Measurements from ENCODE around the gene DOCK9. TPM values are rescaled to one million over a fixed set of nuclear protein-coding genes. Genes with fewer than 3 reads are reported as not detected.

DOCK9 gene
- total RNA-seq, 4 donors from 2014 or later = 127 to 191 (median 154) TPM

GRCh38 chr13:98782654-98783053 lies 195.2 kb downstream of the DOCK9 start:
- Histone ChIP-seq H3K9me3 (no peaks in the 10 kb centered on the region), H3K36me3 (no peaks in the 10 kb centered on the region), H3K4me1 (no peaks in the 10 kb centered on the region), H3K4me3 (no peak overlapping the region), H3K27me3 (peaks cover 0 to 2% (median 0%) of the 10 kb centered on the region in 4 donors), H3K27ac (replicated peaks in 1 of 4) (no peak overlapping the region)
- no peak for TF ChIP-seq POLR2A (IDR thresholded peaks at IDR 0.05; ENCODE audit: low read depth)
- intact Hi-C loops (cut with DNase I) = no loop called here
- DNase-seq (ENCODE audit: extremely low spot score) = no peak
- WGBS = 89% methylated on average over 5 of the region's 5 CpGs

DNA sequence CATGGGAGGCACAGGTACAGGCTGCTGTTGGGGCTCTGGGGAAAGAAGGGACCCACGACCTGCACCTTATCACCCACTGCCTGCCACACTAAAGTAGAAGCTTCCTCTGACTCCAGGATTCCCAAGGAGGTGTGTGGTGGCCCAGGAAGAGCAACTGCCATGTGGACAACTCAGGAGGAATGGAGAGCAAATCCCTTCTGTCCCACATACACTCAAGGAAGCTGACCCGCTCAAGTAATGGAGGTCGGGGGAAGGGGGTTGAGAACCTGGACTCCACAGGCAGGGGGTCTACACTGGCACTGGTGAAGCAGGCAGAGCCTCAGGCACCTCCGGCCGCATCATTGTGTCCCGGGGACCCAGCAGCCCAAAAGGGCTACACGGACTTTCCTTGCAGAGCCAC lies 196.0 kb downstream of the DOCK9 start:
- 89% methylated on average over 6 of the region's 7 CpGs for WGBS
- TF ChIP-seq POLR2A (IDR thresholded peaks at IDR 0.05; ENCODE audit: low read depth) (no peak), POLR2AphosphoS5 (IDR thresholded peaks at IDR 0.05) (no peak), EP300 (IDR thresholded peaks at IDR 0.05) (no peak)
- TF ChIP-seq, protein P1, sequence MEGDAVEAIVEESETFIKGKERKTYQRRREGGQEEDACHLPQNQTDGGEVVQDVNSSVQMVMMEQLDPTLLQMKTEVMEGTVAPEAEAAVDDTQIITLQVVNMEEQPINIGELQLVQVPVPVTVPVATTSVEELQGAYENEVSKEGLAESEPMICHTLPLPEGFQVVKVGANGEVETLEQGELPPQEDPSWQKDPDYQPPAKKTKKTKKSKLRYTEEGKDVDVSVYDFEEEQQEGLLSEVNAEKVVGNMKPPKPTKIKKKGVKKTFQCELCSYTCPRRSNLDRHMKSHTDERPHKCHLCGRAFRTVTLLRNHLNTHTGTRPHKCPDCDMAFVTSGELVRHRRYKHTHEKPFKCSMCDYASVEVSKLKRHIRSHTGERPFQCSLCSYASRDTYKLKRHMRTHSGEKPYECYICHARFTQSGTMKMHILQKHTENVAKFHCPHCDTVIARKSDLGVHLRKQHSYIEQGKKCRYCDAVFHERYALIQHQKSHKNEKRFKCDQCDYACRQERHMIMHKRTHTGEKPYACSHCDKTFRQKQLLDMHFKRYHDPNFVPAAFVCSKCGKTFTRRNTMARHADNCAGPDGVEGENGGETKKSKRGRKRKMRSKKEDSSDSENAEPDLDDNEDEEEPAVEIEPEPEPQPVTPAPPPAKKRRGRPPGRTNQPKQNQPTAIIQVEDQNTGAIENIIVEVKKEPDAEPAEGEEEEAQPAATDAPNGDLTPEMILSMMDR (IDR thresholded peaks at IDR 0.05) = no peak
- intact Hi-C loops (cut with DNase I) = no loop called here
- Histone ChIP-seq H3K27ac (replicated peaks in 1 of 4) (no peak overlapping the region), H3K4me1 (no peaks in the 10 kb centered on the region), H3K27me3 (no peaks in the 10 kb centered on the region), H3K36me3 (no peaks in the 10 kb centered on the region), H3K4me3 (no peak overlapping the region), H3K9me3 (no peaks in the 10 kb centered on the region)
- no peak for DNase-seq (ENCODE audit: extremely low spot score)

GRCh38 chr13:98781470-98781869 lies 196.4 kb downstream of the DOCK9 start:
- H3K27ac ChIP-seq (replicated peaks in 1 of 4) = no peak overlapping the region
- no peaks in the 10 kb centered on the region for H3K27me3 ChIP-seq
- 74% methylated on average over 11 of the region's 11 CpGs for WGBS
- no peaks in the 10 kb centered on the region for H3K36me3 ChIP-seq
- no peaks in the 10 kb centered on the region for H3K9me3 ChIP-seq
- no peak for DNase-seq (ENCODE audit: extremely low spot score)
- intact Hi-C loops (cut with DNase I) = no loop called here
- no peaks in the 10 kb centered on the region for H3K4me1 ChIP-seq
- H3K4me3 ChIP-seq = no peak overlapping the region
- TF ChIP-seq POLR2A (IDR thresholded peaks at IDR 0.05; ENCODE audit: low read depth) = no peak
- TF ChIP-seq EP300 (IDR thresholded peaks at IDR 0.05) = no peak
- TF ChIP-seq, protein P1 (IDR thresholded peaks at IDR 0.05) = no peak
- TF ChIP-seq POLR2AphosphoS5 (IDR thresholded peaks at IDR 0.05) = no peak

DNA sequence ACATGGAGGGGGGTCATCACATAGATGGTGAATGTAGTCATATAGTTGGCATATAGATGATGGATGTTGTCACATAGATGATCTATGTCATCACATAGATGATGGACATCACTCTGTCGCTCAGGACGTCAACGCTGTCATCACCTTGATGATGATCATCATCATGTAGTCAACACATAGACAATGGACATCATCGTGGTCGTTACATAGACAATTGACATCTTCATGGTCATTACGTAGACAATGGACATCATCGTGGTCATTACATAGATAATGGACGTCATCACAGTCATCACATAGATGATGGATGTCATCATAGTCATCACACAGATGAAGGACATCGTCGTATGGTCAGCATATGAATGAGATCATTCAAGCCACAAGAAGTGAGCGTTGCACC lies 196.8 kb downstream of the DOCK9 start:
- Histone ChIP-seq H3K27me3 (no peaks in the 10 kb centered on the region), H3K4me3 (no peak overlapping the region), H3K4me1 (no peaks in the 10 kb centered on the region), H3K36me3 (no peaks in the 10 kb centered on the region), H3K9me3 (no peaks in the 10 kb centered on the region), H3K27ac (replicated peaks in 1 of 4) (no peak overlapping the region)
- WGBS = 68% methylated on average over 11 of the region's 11 CpGs
- intact Hi-C loops (cut with DNase I) = no loop called here
- TF ChIP-seq EP300 (IDR thresholded peaks at IDR 0.05) (no peak), POLR2AphosphoS5 (IDR thresholded peaks at IDR 0.05) (no peak), POLR2A (IDR thresholded peaks at IDR 0.05; ENCODE audit: low read depth) (no peak)
- TF ChIP-seq, protein P1 (IDR thresholded peaks at IDR 0.05) = no peak
- no peak for DNase-seq (ENCODE audit: extremely low spot score)

- TF ChIP-seq POLR2A (IDR thresholded peaks at IDR 0.05; ENCODE audit: low read depth) (no peak), EP300 (IDR thresholded peaks at IDR 0.05) (no peak), POLR2AphosphoS5 (IDR thresholded peaks at IDR 0.05) (no peak)
- TF ChIP-seq, protein P1 (IDR thresholded peaks at IDR 0.05) = no peak
- Histone ChIP-seq H3K4me3 (no peak overlapping the region), H3K36me3 (no peaks in the 10 kb centered on the region), H3K27me3 (no peaks in the 10 kb centered on the region), H3K4me1 (no peaks in the 10 kb centered on the region), H3K27ac (replicated peaks in 1 of 4) (no peak overlapping the region), H3K9me3 (no peaks in the 10 kb centered on the region)
- no peak for DNase-seq (ENCODE audit: extremely low spot score)
- intact Hi-C loops (cut with DNase I) = no loop called here
- WGBS = 73% methylated on average over 2 of the region's 2 CpGs
These were observed 197.4 kb downstream of the DOCK9 start for GRCh38 chr13:98780451-98780850.

All from esophagus muscularis mucosa (tissue), 4 donors.